Glutamatergic neuron (in vitro differentiated cells): ENCODE data around the gene ZBTB43. TPM values are rescaled to one million over a fixed set of nuclear protein-coding genes. Genes with fewer than 3 reads are reported as not detected.
"Not testable (repeated sequence)": the region's sequence is repeated elsewhere in the genome, so short reads cannot be mapped to it uniquely, and the experiment has no call there.

ENCODE experiments used
- DNase-seq: peaks from one replicate; pipeline ENCODE4 v3.0.0; 2022
- H3K27ac Mint-ChIP-seq: one replicate; pipeline ENCODE4 v1.8.0; 2020; ENCODE audit warnings: mild to moderate bottlenecking, mixed read lengths, inconsistent platforms; ENCODE audit not compliant: unreplicated experiment
- H3K27me3 Mint-ChIP-seq: one replicate; pipeline ENCODE4 v1.8.0; 2020; ENCODE audit warnings: mild to moderate bottlenecking, moderate library complexity, mixed read lengths, inconsistent platforms; ENCODE audit not compliant: unreplicated experiment
- H3K36me3 Mint-ChIP-seq: one replicate; pipeline ENCODE4 v1.8.0; 2020; ENCODE audit warnings: mild to moderate bottlenecking, mixed read lengths, inconsistent platforms; ENCODE audit not compliant: unreplicated experiment
- H3K4me1 Mint-ChIP-seq: one replicate; pipeline ENCODE4 v1.8.0; 2020; ENCODE audit warnings: mild to moderate bottlenecking, low read depth, mixed read lengths, inconsistent platforms; ENCODE audit not compliant: unreplicated experiment
- H3K4me3 Mint-ChIP-seq: one replicate; pipeline ENCODE4 v1.8.0; 2020; ENCODE audit warnings: mild to moderate bottlenecking, mixed read lengths, inconsistent platforms; ENCODE audit not compliant: unreplicated experiment
- H3K9me3 Mint-ChIP-seq: one replicate; pipeline ENCODE4 v1.8.0; 2020; ENCODE audit warnings: mild to moderate bottlenecking, moderate library complexity, mixed read lengths, inconsistent platforms; ENCODE audit not compliant: unreplicated experiment
- total RNA-seq: library from RNA; stranded (reverse); fragmentation: NEBNext Ultra II Directional; extraction: Animal tissue kit (Norgen Biotek cat#: 25700); gene quantifications from one replicate; pipeline ENCODE4 v1.2.1, GENCODE V29; 2021; ENCODE audit not compliant: unreplicated experiment
- TF ChIP-seq, protein P1 (sequence below): fragments of 200-600 bp; sonication (generic); IDR thresholded peaks from one replicate; pipeline ENCODE4 v1.5.0; 2021; ENCODE audit not compliant: partially characterized antibody, unreplicated experiment

The ZBTB43 gene
- total RNA-seq, 1 donor from 2014 or later: 16.8 TPM

DNA sequence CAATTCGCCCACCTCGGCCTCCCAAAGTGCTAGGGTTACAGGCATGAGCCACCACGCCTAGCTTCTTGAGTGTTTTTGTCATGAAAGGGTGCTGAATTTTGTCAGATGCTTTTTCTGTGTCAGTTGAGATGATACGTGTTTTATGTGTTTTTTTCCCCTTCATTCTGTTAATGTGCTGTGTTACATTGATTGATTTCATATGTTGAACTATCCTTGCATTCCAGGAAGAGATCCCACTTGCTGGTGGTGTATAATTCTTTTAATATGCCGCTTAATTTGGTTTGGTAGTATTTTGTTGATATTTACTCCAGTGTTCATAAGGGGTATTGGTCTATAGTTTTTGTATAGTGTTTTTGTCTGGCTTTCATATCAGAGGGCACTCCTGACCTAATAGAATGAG lies 13.6 kb downstream of the ZBTB43 start:
- H3K27ac Mint-ChIP-seq: no peak overlapping the region
- no peak overlapping the region for H3K4me3 Mint-ChIP-seq
- peaks cover 4% of the 10 kb centered on the region for H3K9me3 Mint-ChIP-seq
- TF ChIP-seq, protein P1, sequence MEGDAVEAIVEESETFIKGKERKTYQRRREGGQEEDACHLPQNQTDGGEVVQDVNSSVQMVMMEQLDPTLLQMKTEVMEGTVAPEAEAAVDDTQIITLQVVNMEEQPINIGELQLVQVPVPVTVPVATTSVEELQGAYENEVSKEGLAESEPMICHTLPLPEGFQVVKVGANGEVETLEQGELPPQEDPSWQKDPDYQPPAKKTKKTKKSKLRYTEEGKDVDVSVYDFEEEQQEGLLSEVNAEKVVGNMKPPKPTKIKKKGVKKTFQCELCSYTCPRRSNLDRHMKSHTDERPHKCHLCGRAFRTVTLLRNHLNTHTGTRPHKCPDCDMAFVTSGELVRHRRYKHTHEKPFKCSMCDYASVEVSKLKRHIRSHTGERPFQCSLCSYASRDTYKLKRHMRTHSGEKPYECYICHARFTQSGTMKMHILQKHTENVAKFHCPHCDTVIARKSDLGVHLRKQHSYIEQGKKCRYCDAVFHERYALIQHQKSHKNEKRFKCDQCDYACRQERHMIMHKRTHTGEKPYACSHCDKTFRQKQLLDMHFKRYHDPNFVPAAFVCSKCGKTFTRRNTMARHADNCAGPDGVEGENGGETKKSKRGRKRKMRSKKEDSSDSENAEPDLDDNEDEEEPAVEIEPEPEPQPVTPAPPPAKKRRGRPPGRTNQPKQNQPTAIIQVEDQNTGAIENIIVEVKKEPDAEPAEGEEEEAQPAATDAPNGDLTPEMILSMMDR: no peak
- no peaks in the 10 kb centered on the region for H3K27me3 Mint-ChIP-seq
- no peaks in the 10 kb centered on the region for H3K4me1 Mint-ChIP-seq
- DNase-seq: no peak
- H3K36me3 Mint-ChIP-seq: peaks cover 24% of the 10 kb centered on the region

DNA sequence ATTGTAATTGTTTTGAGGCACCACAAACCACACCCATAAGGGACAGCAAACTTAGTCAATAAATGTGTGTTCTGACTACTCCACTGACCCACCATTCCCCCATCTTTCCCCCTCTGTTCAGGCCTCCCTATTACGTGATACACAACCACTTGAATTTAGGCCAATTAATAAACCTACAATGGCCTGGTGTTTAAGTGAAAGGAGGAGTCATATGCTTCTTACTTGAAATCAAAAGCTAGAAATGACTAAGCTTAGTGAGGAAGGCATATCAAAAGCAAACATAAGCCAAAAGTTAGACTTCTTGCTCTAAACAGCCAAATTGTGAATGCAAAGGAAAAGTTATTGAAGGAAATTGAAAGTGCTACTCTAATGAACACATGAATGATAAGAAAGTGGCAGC lies 14.6 kb downstream of the ZBTB43 start:
- TF ChIP-seq, protein P1: no peak
- H3K4me1 Mint-ChIP-seq: no peaks in the 10 kb centered on the region
- no peaks in the 10 kb centered on the region for H3K27me3 Mint-ChIP-seq
- peaks cover 20% of the 10 kb centered on the region for H3K36me3 Mint-ChIP-seq
- no peak overlapping the region for H3K27ac Mint-ChIP-seq
- DNase-seq: no peak
- no peak overlapping the region for H3K4me3 Mint-ChIP-seq
- peaks cover 4% of the 10 kb centered on the region for H3K9me3 Mint-ChIP-seq

DNA sequence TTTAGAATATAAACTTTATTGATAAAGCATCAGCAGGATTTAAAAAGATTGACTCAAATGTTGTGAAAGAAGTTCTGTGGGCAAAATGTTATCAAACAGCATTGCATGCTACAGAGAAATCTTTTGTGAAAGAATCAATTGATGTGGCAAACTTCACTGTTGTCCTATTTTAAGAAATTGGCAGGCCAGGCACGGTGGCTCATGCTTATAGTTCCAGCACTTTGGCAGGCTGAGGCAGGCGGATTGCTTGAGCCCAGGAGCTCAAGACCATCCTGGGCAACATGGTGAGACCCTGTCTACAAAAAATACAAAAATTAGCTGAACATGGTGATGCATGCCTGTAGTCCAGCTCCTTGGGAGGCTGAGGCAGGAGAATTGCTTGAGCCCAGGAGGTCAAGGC lies 17.4 kb downstream of the ZBTB43 start:
- no peak for DNase-seq
- H3K27me3 Mint-ChIP-seq: no peaks in the 10 kb centered on the region
- H3K4me1 Mint-ChIP-seq: peaks cover 5% of the 10 kb centered on the region
- H3K27ac Mint-ChIP-seq: no peak overlapping the region
- TF ChIP-seq, protein P1: no peak
- peaks cover 4% of the 10 kb centered on the region for H3K9me3 Mint-ChIP-seq
- H3K4me3 Mint-ChIP-seq: no peak overlapping the region
- peaks cover 15% of the 10 kb centered on the region for H3K36me3 Mint-ChIP-seq

DNA sequence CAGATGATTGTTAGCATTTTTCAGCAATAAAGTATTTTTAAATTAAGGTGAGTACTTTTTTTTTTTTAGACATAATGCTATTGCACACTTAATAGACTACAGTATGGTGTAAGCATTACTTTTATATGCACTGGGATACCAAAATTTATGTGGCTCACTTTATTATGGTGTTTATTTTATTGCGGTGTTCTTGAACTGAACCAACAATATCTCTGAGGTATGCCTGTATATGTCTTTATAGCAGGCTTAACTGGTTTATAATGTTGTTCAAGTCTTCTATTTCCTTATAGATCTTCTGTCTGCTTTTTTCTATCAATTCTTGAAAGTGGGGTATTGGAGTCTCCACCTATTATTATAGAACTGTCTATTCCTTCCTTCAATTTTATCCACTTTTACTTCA lies 18.0 kb downstream of the ZBTB43 start:
- Mint-ChIP-seq H3K4me3 (no peak overlapping the region), H3K9me3 (peaks cover 4% of the 10 kb centered on the region), H3K36me3 (peaks cover 15% of the 10 kb centered on the region), H3K27me3 (no peaks in the 10 kb centered on the region), H3K4me1 (peaks cover 5% of the 10 kb centered on the region), H3K27ac (no peak overlapping the region)
- DNase-seq: no peak
- TF ChIP-seq, protein P1: no peak

DNA sequence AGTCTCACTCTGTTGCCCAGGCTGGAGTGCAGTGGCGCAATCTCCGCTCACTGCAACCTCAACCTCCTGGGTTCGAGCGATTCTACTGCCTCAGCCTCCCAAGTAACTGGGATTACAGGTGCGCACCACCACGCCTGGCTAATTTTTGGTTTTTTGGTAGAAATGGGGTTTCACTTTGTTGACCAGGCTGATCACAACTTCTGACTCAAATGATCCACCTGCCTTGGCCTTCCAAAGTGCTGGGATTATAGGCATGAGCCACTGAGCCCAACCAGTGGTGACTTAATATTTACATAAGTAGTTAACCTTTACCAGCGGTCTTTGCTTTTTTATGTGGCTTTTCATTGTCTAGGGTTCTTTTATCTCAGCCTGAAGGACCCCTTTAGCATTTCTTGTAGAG lies 19.2 kb downstream of the ZBTB43 start:
- not testable (repeated sequence) for H3K9me3 Mint-ChIP-seq, DNase-seq, H3K27me3 Mint-ChIP-seq, H3K27ac Mint-ChIP-seq, H3K36me3 Mint-ChIP-seq, H3K4me3 Mint-ChIP-seq, H3K4me1 Mint-ChIP-seq

DNA sequence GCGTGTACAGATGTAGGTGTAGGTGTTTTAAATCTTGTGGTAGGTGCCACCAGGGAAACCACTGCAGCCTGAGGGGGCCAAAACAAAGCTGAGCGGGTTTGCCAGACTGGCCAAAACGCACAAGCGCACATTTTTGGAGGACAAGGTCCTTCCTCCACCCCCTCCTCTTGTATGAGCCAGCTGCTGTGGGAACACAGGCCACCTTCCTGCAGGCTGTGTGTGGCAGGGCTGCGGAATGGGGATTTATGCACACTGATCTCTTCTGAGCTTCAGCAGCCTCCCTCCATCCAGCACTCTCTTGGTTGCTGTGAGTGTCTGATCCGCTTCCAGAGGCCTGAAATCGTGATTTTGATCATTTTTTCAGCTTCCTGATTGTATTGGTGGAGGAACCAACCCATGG lies 22.4 kb downstream of the ZBTB43 start:
- Mint-ChIP-seq H3K4me3 (no peak overlapping the region), H3K27me3 (no peaks in the 10 kb centered on the region), H3K27ac (no peak overlapping the region), H3K9me3 (no peaks in the 10 kb centered on the region), H3K36me3 (no peaks in the 10 kb centered on the region), H3K4me1 (peaks cover 5% of the 10 kb centered on the region)
- TF ChIP-seq, protein P1: no peak
- no peak for DNase-seq
